Measurements from ENCODE around the gene PTGR1.

PTGR1 gene

DNA sequence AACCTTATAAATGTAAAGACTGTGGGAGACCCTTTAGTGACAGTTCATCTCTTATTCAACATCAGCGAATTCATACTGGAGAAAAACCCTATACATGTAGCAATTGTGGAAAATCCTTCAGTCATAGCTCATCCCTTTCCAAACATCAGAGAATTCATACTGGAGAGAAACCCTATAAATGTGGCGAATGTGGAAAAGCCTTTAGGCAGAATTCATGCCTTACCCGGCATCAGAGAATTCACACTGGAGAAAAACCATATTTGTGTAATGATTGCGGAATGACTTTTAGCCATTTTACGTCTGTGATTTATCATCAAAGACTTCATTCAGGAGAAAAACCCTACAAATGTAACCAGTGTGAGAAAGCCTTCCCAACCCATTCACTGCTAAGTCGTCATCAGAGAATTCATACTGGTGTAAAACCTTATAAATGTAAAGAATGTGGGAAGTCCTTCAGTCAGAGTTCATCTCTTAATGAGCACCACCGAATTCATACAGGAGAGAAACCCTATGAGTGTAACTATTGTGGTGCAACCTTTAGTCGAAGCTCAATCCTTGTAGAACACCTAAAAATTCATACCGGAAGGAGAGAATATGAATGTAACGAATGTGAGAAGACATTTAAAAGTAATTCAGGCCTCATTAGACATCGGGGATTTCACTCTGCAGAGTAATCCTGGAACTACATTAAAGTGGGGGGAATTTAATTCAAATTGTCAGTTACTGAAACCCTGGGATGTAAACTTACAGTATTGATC lies 56.8 kb downstream of the PTGR1 start:
- DNase-seq (ENCODE audit: low spot score): no peak

- DNase-seq (ENCODE audit: low spot score): no peak
Measured at GRCh38 chr9:111533099-111533790, 66.2 kb downstream of the PTGR1 start.

DNA sequence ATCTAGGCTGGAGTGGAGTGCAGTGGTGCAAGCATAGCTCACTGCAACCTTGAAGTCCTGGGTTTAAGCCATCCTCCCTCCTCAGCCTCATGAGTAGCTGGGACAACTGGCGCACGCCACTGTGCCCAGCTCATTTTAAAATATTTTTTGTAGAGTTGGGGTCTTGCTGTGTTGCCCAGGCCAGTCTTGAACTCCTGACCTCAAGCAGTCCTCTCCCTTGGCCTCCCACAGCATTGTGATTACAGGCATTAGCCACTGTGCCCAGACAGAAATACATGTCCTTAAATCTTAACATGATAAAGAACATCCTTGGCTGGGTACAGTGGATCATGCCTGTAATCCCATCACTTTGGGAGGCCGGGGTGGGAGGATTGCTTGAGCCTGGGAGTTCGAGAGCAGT lies 67.7 kb downstream of the PTGR1 start:
- no peak for DNase-seq (ENCODE audit: low spot score)

DNA sequence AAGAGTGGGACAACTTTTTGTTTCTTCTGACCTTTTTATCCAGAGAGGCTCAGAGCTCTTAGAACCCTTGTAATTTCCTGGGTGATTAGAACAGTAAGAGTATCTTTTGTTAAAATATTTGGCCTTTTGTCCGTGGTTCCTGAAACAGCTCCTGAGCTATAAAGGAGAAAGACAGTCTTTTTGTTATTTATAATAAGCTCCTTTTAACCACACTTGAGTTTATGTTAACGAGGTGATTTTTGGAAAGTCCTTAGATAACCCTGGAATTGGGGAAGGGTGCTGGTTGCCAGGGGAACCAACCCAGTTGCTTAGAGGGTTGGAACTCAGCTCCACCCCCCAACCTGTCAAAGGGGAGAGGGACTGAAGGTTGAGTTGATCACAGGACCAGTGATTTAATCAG lies 69.7 kb downstream of the PTGR1 start:
- no peak for DNase-seq (ENCODE audit: low spot score)

DNA sequence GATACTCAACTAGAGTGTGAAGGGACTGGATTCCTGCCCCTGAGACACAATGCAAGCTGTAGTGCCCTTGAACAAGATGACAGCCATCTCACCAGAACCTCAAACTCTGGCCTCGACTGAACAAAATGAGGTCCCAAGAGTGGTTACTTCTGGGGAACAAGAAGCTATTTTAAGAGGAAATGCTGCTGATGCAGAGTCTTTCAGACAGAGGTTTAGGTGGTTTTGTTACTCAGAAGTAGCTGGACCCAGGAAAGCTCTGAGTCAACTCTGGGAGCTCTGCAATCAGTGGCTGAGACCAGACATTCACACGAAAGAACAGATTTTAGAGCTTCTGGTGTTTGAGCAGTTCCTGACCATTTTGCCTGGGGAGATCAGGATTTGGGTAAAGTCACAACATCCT lies 72.1 kb downstream of the PTGR1 start:
- no peak for DNase-seq (ENCODE audit: low spot score)

- DNase-seq (ENCODE audit: low spot score): peak; percentile 91
Measured at GRCh38 chr9:111525056-111525977, 74.1 kb downstream of the PTGR1 start, which contains the start of gene ZNF483. TSS of gene ZNF483 (plus strand) at chr9:111525179. CDS start at chr9:111527396, 2,217 bp downstream.

- DNase-seq (ENCODE audit: low spot score): no peak
Measured at GRCh38 chr9:111524731-111525055, 74.8 kb downstream of the PTGR1 start.

DNA sequence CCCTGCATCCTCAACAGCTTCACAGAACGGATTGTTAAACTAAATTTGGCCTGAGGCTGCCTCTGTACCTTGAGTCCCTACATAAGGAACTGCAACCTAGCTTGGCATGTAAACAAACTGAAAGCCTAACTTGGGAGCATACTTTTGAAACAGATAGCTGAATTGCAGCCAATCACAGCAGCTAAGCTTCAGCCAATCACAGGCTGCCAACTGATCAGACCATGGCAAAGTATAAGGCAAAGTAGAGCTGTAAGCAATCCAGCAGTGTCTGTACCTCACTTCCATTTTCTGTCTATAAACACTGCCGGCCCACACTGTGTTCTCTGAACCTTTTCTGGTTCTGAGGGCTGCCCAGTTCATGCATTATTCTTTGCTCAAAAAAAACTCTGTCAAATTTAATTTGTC lies 83.4 kb downstream of the PTGR1 start:
- DNase-seq (ENCODE audit: low spot score): no peak

GRCh38 chr9:111514967-111515366 lies 84.5 kb downstream of the PTGR1 start:
- no peak for DNase-seq (ENCODE audit: low spot score)
